A549 (cell line): ENCODE results near the gene SLTM.

Experiments
- CBX8 ChIP-seq: fragments of 200-600 bp; sonication (generic); IDR thresholded peaks from 2 replicates; pipeline ENCODE4 v1.6.1; 2016
- HOXA7 ChIP-seq: fragments of 250-450 bp; sonication (Bioruptor Pico); IDR thresholded peaks from 2 replicates; pipeline ENCODE4 v1.5.0; 2020; ENCODE audit warnings: mild to moderate bottlenecking, moderate library complexity
- KDM1A ChIP-seq: fragments of 200-600 bp; sonication (generic); IDR thresholded peaks from 2 replicates; pipeline ENCODE4 v1.6.1; 2016; ENCODE audit warnings: low read depth, mild to moderate bottlenecking
- MAX ChIP-seq: IDR thresholded peaks from 2 replicates; pipeline ENCODE4 v1.6.1; 2012
- MYC ChIP-seq: IDR thresholded peaks from 2 replicates; pipeline ENCODE4 v1.6.1; 2012; ENCODE audit warnings: mild to moderate bottlenecking, inconsistent platforms, low read length, improper control_type of control experiment, borderline replicate concordance
- NR3C1 ChIP-seq: fragments of >200 bp; sonication (Bioruptor Twin); formaldehyde crosslinking; IDR thresholded peaks from 3 replicates; pipeline ENCODE4 v1.6.1; 2017
- RCOR1 ChIP-seq: fragments of 150-350 bp; IDR thresholded peaks from 2 replicates; pipeline ENCODE4 v1.6.1; 2014; ENCODE audit warnings: antibody characterized with exemption, low read length, low read depth
- REST ChIP-seq: fragments of 200-600 bp; sonication (generic); IDR thresholded peaks from 2 replicates; pipeline ENCODE4 v1.6.1; 2016; ENCODE audit warnings: antibody characterized with exemption, mild to moderate bottlenecking, moderate library complexity
- USF2 ChIP-seq: fragments of 450-650 bp; IDR thresholded peaks from 2 replicates; pipeline ENCODE4 v1.6.1; 2014; ENCODE audit warnings: antibody characterized with exemption
- TF ChIP-seq, protein P1 (sequence below): fragments of >200 bp; sonication (Bioruptor Twin); formaldehyde crosslinking; IDR thresholded peaks from 3 replicates; pipeline ENCODE4 v1.5.1; 2016
- TF ChIP-seq, protein P2 (sequence below): fragments of >200 bp; sonication (Bioruptor Twin); formaldehyde crosslinking; IDR thresholded peaks from 2 replicates; pipeline ENCODE4 v1.6.1; 2016
- TF ChIP-seq, protein P3 (sequence below): fragments of 250-450 bp; sonication (Bioruptor Pico); IDR thresholded peaks from 2 replicates; pipeline ENCODE4 v1.5.0; 2020; ENCODE audit warnings: low read depth, mild to moderate bottlenecking, moderate library complexity

DNA sequence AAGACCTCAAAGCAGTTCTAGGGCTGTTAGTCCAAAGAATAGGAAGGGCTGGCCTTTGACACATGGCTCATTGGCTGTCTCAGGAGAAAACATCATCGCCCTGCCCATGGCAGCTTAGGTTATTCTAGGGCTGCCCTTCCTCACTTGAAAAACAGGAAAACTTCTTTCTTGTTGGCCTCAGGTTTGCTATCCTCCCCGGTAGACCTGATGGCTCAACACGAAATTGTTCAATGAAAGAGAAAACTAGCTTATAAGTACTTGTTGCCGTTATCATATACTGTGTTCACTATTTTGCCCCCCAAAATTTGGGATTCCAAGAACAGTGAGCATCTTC lies 602 bp upstream of the SLTM start:
- no peak for TF ChIP-seq HOXA7
- TF ChIP-seq, protein P1, sequence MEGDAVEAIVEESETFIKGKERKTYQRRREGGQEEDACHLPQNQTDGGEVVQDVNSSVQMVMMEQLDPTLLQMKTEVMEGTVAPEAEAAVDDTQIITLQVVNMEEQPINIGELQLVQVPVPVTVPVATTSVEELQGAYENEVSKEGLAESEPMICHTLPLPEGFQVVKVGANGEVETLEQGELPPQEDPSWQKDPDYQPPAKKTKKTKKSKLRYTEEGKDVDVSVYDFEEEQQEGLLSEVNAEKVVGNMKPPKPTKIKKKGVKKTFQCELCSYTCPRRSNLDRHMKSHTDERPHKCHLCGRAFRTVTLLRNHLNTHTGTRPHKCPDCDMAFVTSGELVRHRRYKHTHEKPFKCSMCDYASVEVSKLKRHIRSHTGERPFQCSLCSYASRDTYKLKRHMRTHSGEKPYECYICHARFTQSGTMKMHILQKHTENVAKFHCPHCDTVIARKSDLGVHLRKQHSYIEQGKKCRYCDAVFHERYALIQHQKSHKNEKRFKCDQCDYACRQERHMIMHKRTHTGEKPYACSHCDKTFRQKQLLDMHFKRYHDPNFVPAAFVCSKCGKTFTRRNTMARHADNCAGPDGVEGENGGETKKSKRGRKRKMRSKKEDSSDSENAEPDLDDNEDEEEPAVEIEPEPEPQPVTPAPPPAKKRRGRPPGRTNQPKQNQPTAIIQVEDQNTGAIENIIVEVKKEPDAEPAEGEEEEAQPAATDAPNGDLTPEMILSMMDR = no peak
- TF ChIP-seq USF2 = no peak
- no peak for TF ChIP-seq REST
- TF ChIP-seq, protein P2, sequence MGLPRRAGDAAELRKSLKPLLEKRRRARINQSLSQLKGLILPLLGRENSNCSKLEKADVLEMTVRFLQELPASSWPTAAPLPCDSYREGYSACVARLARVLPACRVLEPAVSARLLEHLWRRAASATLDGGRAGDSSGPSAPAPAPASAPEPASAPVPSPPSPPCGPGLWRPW = no peak
- no peak; the same call in 1 of the 2 replicates for TF ChIP-seq MYC
- TF ChIP-seq, protein P3, sequence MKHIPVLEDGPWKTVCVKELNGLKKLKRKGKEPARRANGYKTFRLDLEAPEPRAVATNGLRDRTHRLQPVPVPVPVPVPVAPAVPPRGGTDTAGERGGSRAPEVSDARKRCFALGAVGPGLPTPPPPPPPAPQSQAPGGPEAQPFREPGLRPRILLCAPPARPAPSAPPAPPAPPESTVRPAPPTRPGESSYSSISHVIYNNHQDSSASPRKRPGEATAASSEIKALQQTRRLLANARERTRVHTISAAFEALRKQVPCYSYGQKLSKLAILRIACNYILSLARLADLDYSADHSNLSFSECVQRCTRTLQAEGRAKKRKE = no peak
- TF ChIP-seq CBX8 = no peak
- no peak for TF ChIP-seq MAX
- TF ChIP-seq KDM1A = no peak
- TF ChIP-seq NR3C1 = no peak
- no peak for TF ChIP-seq RCOR1
